ENCODE results near the gene GRHL1. TPM values are rescaled to one million over a fixed set of nuclear protein-coding genes. Genes with fewer than 3 reads are reported as not detected.
A peak's percentile ranks its signal among the peaks of the same experiment; 100 is the strongest.

Gene GRHL1
- total RNA-seq, 1 experiment from 2014 or later: 2.5 TPM

GRCh38 chr2:10048501-10049171 lies 97.1 kb downstream of the GRHL1 start:
- Histone ChIP-seq H2AK5ac (ENCODE audit: insufficient read length, low read length) (no peak overlapping the region), H3K56ac (ENCODE audit: insufficient read length, low read depth, low read length) (no peak overlapping the region), H4K20me1 (ENCODE audit: control insufficient read depth, insufficient read depth, insufficient read length) (no peaks in the 10 kb centered on the region), H3K79me1 (ENCODE audit: insufficient read depth, low read depth, low read length, poor library complexity, severe bottlenecking) (no peaks in the 10 kb centered on the region), H3K23me2 (ENCODE audit: insufficient read length, low read depth, low read length, poor library complexity, severe bottlenecking) (no peaks in the 10 kb centered on the region), H2BK120ac (ENCODE audit: low read depth, low read length, poor library complexity, severe bottlenecking) (no peak overlapping the region), H3K9me3 (ENCODE audit: control insufficient read depth, low read depth, low read length) (no peaks in the 10 kb centered on the region), H3K79me2 (ENCODE audit: insufficient read depth, low read length) (no peaks in the 10 kb centered on the region), H3K14ac (ENCODE audit: insufficient read depth, low read length) (no peak overlapping the region), H2BK5ac (ENCODE audit: insufficient read length, low read length) (no peak overlapping the region), H2BK20ac (ENCODE audit: low read depth, low read length, poor library complexity, severe bottlenecking) (no peak overlapping the region), H3K4me2 (ENCODE audit: insufficient read depth, insufficient read length, low read length) (no peak overlapping the region), H3K27me3 (ENCODE audit: insufficient read depth, low read length) (no peaks in the 10 kb centered on the region), H3K4me1 (ENCODE audit: insufficient read depth, low read length) (no peaks in the 10 kb centered on the region), H4K5ac (ENCODE audit: insufficient read length, low read depth, low read length) (no peak overlapping the region), H3K18ac (ENCODE audit: insufficient read length, low read depth, low read length) (no peak overlapping the region), H3K9ac (ENCODE audit: extremely low read depth, insufficient read length, low read length) (no peak overlapping the region), H2BK12ac (ENCODE audit: insufficient read length, low read depth, low read length) (no peak overlapping the region), H2BK15ac (ENCODE audit: low read depth, low read length) (no peak overlapping the region), H4K8ac (replicated peaks; ENCODE audit: insufficient read length, low read depth, low read length) (no peak overlapping the region), H4K91ac (ENCODE audit: insufficient read length, low read depth, low read length) (no peak overlapping the region), H2AFZ (ENCODE audit: low read length) (no peak overlapping the region), H3K27ac (ENCODE audit: insufficient read length, low read depth, low read length) (no peak overlapping the region), H3K4ac (ENCODE audit: low read depth, low read length) (no peak overlapping the region), H3T11ph (ENCODE audit: low read length) (no peak overlapping the region), H3K23ac (ENCODE audit: insufficient read length, low read depth, low read length) (no peak overlapping the region)
- TF ChIP-seq, protein P1, sequence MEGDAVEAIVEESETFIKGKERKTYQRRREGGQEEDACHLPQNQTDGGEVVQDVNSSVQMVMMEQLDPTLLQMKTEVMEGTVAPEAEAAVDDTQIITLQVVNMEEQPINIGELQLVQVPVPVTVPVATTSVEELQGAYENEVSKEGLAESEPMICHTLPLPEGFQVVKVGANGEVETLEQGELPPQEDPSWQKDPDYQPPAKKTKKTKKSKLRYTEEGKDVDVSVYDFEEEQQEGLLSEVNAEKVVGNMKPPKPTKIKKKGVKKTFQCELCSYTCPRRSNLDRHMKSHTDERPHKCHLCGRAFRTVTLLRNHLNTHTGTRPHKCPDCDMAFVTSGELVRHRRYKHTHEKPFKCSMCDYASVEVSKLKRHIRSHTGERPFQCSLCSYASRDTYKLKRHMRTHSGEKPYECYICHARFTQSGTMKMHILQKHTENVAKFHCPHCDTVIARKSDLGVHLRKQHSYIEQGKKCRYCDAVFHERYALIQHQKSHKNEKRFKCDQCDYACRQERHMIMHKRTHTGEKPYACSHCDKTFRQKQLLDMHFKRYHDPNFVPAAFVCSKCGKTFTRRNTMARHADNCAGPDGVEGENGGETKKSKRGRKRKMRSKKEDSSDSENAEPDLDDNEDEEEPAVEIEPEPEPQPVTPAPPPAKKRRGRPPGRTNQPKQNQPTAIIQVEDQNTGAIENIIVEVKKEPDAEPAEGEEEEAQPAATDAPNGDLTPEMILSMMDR (conservative IDR thresholded peaks at IDR 0.05): peak; percentile 79
- DNase-seq: no peak
- Mint-ChIP-seq H3K27me3 (ENCODE audit: low read depth) (peaks cover 14% of the 10 kb centered on the region), H3K4me1 (peaks cover 3 to 16% of the 10 kb centered on the region in 2 experiments; a peak in 3 of 4 replicates), H3K36me3 (ENCODE audit: insufficient read depth in 1 of 3, low read depth in 3 of 3) (peaks cover 33 to 59% (median 55%) of the 10 kb centered on the region in 3 experiments), H3K4me3 (no peak overlapping the region), H3K27ac (peak overlapping the region in 1 of 3 experiments; percentile 40; a peak in 2 of 7 replicates), H3K9me3 (peaks cover 0 to 5% of the 10 kb centered on the region in 2 experiments; a peak in 2 of 5 replicates)
- no CpG with 5 or more reads among the region's 10 CpGs for WGBS (ENCODE audit: extremely low coverage, insufficient read length, low lambda C conversion rate)

Other genes with a start within 250 kb of the GRHL1 start
- 29.9 and 31.9 TPM in 2 replicates for gene TAF1B, start 108.2 kb upstream of the GRHL1 start, total RNA-seq (2021)
- gene KLF11, start 91.9 kb downstream of the GRHL1 start, total RNA-seq (2021): 15.5 and 18.1 TPM in 2 replicates
- gene CYS1, start 128.7 kb downstream of the GRHL1 start, total RNA-seq (2021): 0.07 and 0.35 TPM in 2 replicates
- gene RRM2, start 171.0 kb downstream of the GRHL1 start, total RNA-seq (2021): 163 and 176 TPM in 2 replicates